ENCODE data around the gene NFE2. TPM values are rescaled to one million over a fixed set of nuclear protein-coding genes. Genes with fewer than 3 reads are reported as not detected.

The NFE2 gene
- total and polyA plus RNA-seq, 2 of the 8 experiments (the other 6 are each of a cell fraction or from before 2014, with no cell fraction given): 2.0 to 6.1 TPM

GRCh38 chr12:54324617-54325441 lies 24.0 kb upstream of the NFE2 start, which contains the start of gene COPZ1 (continued):
- TF ChIP-seq CEBPB (IDR thresholded peaks at IDR 0.05; ENCODE audit: low read depth, low read length) (0 out of 2 replicates have a peak, but pooled peaks have one; percentile 12), GTF2F1 (IDR thresholded peaks at IDR 0.05; ENCODE audit: borderline replicate concordance, low read depth, low read length) (no peak), PHF8 (conservative IDR thresholded peaks at IDR 0.05; ENCODE audit: low read depth, low read length) (peak; percentile 87), TCF12 (IDR thresholded peaks at IDR 0.05; ENCODE audit: low read depth, low read length) (no peak), RNF2 (IDR thresholded peaks at IDR 0.05; ENCODE audit: borderline replicate concordance, low read depth, low read length, missing control alignments, poor library complexity, severe bottlenecking) (no peak), JUND (IDR thresholded peaks at IDR 0.05; ENCODE audit: low read length) (peak; percentile 34; the same call in 1 of the 2 replicates), CREB1 (IDR thresholded peaks at IDR 0.05) (peak; percentile 79), HDAC6 (IDR thresholded peaks at IDR 0.05; ENCODE audit: low read depth, low read length) (no peak), TBP (IDR thresholded peaks at IDR 0.05; ENCODE audit: low read depth, low read length) (peak; percentile 87), NRF1 (IDR thresholded peaks at IDR 0.05; ENCODE audit: low read depth, low read length) (no peak), SP2 (IDR thresholded peaks at IDR 0.05; ENCODE audit: low read length) (peak; percentile 83), CBX5 (IDR thresholded peaks at IDR 0.05; ENCODE audit: low read depth, low read length) (no peak), CHD1 (IDR thresholded peaks at IDR 0.05; ENCODE audit: low read depth, low read length) (no peak), E2F6 (IDR thresholded peaks at IDR 0.05) (no peak), SIRT6 (IDR thresholded peaks at IDR 0.05; ENCODE audit: low read length) (no peak), TAF7 (optimal IDR thresholded peaks at IDR 0.05; ENCODE audit: borderline replicate concordance, low read depth, low read length) (peak; percentile 95), FOSL1 (IDR thresholded peaks at IDR 0.05; ENCODE audit: insufficient read depth, low read depth, low read length) (no peak), TEAD4 (IDR thresholded peaks at IDR 0.05; ENCODE audit: low read depth, low read length) (no peak), CTBP2 (IDR thresholded peaks at IDR 0.05; ENCODE audit: borderline replicate concordance, insufficient read depth, insufficient read length, low read length) (no peak), RBBP5 (IDR thresholded peaks at IDR 0.05; ENCODE audit: borderline replicate concordance, low read depth, low read length) (no peak), RXRA (IDR thresholded peaks at IDR 0.05; ENCODE audit: insufficient read depth, low read depth, low read length) (no peak), KDM4A (IDR thresholded peaks at IDR 0.05; ENCODE audit: low read depth, low read length, severe bottlenecking) (no peak), YY1 (IDR thresholded peaks at IDR 0.05; ENCODE audit: low read depth, low read length) (peak; percentile 94), ZNF274 (IDR thresholded peaks at IDR 0.05; ENCODE audit: borderline replicate concordance, extremely low read depth, low read length) (no peak), SP4 (IDR thresholded peaks at IDR 0.05; ENCODE audit: low read length) (peak; percentile 82)

Data from H1 (cell line).